Fibroblast of villous mesenchyme (primary cell): ENCODE measurements around the gene ACTA2. TPM values are rescaled to one million over a fixed set of nuclear protein-coding genes. Genes with fewer than 3 reads are reported as not detected.

Experiments
- DNase-seq: peaks from one replicate; pipeline ENCODE4 v3.0.0-alpha.2; 2010; ENCODE audit warnings: low read depth
- H3K4me3 ChIP-seq: 2 replicates; pipeline ENCODE4 v1.5.1; 2011; ENCODE audit warnings: low read depth, mild to moderate bottlenecking, low read length
- total RNA-seq: library from RNA; depleted of rRNA; stranded (reverse); fragments of >200 nt; gene quantifications from 2 replicates; pipeline ENCODE4 v1.2.3, GENCODE V29; 2012
- TF ChIP-seq, protein P1 (sequence below): IDR thresholded peaks from 2 replicates; pipeline ENCODE4 v1.5.1; 2012; ENCODE audit warnings: low read depth, mild to moderate bottlenecking, low read length; ENCODE audit not compliant: insufficient read depth

ACTA2 gene
- total RNA-seq, 1 donor, result 2,403 TPM

DNA sequence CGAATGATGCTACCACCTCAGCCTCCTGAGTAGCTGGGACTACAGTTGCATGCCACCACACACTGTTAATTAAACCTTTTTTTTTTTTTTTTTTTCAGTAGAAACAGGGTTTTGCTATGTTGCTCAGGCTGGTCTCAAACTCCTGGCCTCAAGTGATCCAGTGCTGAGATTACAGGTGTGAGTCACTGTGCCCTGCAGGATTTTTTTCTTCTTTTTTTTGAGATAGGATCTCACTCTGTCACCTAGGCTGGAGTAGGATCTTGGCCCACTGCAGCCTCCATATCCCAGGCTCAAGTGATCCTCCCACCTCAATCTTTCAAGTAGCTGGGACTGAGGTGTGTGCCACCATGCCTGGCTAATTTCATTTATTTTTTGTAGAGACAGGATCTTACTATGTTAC lies 6.4 kb downstream of the ACTA2 start:
- DNase-seq, result no peak
- TF ChIP-seq, protein P1, sequence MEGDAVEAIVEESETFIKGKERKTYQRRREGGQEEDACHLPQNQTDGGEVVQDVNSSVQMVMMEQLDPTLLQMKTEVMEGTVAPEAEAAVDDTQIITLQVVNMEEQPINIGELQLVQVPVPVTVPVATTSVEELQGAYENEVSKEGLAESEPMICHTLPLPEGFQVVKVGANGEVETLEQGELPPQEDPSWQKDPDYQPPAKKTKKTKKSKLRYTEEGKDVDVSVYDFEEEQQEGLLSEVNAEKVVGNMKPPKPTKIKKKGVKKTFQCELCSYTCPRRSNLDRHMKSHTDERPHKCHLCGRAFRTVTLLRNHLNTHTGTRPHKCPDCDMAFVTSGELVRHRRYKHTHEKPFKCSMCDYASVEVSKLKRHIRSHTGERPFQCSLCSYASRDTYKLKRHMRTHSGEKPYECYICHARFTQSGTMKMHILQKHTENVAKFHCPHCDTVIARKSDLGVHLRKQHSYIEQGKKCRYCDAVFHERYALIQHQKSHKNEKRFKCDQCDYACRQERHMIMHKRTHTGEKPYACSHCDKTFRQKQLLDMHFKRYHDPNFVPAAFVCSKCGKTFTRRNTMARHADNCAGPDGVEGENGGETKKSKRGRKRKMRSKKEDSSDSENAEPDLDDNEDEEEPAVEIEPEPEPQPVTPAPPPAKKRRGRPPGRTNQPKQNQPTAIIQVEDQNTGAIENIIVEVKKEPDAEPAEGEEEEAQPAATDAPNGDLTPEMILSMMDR, result no peak
- H3K4me3 ChIP-seq, result no peak overlapping the region

DNA sequence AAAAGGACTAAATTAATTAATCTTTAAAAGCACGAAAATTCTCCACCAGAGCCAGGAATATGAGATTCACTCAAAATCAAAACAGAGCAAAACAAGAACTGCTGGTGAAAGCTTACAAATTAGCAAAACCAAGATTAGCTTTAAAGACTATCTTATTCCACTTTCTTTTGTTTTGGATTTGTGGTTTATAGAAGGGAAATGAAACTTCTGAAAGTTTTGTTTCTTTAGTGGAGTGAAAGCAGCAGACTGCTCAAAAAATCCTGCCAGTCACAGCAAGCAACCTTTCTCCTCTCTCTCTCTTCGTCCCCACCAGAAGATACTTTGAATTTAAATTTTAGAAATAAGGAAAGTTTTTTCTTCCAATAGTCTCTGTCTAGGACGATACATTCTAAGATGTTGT lies 7.8 kb downstream of the ACTA2 start:
- DNase-seq, result no peak
- no peak overlapping the region for H3K4me3 ChIP-seq
- TF ChIP-seq, protein P1, result no peak

DNA sequence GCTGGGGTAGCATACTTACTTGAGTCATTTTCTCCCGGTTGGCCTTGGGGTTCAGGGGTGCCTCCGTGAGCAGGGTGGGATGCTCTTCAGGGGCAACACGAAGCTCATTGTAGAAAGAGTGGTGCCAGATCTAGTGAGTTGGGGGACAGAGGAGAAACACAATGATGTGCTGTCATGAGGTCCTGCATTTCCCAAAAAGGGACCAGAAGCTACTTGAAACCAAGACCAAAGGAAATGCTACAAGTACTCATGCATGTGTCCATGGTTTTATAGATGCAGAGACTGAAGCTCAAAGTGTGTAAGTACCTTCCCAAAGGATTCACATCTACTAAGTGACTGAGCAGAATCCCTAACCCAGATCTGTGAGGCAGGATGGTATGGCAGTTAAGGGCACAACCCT lies 8.8 kb downstream of the ACTA2 start:
- DNase-seq, result no peak
- TF ChIP-seq, protein P1, result no peak
- H3K4me3 ChIP-seq, result no peak overlapping the region

DNA sequence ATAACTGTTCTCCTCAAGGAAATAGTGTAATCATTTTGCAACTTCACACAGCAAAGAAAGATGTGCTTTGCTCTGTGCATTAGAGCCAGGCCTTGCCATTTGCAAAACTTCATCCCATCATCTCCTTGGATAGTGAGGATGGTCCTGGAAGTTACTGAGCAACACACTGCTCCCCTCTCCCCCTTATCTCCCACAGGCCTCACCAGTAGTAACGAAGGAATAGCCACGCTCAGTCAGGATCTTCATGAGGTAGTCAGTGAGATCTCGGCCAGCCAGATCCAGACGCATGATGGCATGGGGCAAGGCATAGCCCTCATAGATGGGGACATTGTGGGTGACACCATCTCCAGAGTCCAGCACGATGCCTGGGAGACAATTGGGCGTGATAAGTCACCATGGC lies 11.5 kb downstream of the ACTA2 start:
- H3K4me3 ChIP-seq, result no peak overlapping the region
- TF ChIP-seq, protein P1, result no peak

DNA sequence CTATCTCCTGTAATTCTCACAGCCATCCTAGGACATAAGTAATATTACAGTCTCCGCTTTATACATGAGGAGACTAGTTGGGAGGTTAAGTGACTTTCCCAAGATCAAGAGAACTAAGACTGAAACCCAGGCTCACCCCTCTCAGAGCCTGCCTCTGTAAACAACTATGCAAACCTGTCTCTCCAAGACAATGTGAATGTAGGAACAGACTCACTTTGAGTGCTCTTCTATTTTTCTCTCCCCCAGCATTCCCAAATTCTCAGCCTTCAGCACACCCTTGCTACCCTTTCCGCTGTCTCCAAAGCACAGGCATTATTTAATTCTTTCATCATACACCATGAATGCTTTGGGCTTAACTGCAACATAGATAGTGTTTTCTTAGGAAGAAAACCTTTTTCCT lies 13.6 kb downstream of the ACTA2 start:
- no peak for DNase-seq
- TF ChIP-seq, protein P1, result no peak

More for the DNA sequence above, 11.5 kb downstream of the ACTA2 start:
- DNase-seq, result no peak

DNA sequence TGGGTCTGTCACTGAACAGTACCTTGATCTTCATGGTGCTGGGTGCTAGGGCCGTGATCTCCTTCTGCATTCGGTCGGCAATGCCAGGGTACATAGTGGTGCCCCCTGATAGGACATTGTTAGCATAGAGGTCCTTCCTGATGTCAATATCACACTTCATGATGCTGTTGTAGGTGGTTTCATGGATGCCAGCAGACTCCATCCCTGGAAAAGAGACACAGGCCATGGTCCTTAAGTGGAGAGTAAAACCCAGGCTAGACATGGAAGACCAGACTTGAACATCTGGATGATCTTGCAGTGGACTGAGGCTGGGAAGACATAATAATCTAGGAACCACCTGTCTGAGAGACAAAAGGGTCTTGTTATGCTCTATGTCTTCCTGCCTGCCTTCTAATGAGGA lies 14.5 kb downstream of the ACTA2 start:
- H3K4me3 ChIP-seq, result no peak overlapping the region
- no peak for DNase-seq
- TF ChIP-seq, protein P1, result no peak

More for the DNA sequence above, 13.6 kb downstream of the ACTA2 start:
- no peak overlapping the region for H3K4me3 ChIP-seq

DNA sequence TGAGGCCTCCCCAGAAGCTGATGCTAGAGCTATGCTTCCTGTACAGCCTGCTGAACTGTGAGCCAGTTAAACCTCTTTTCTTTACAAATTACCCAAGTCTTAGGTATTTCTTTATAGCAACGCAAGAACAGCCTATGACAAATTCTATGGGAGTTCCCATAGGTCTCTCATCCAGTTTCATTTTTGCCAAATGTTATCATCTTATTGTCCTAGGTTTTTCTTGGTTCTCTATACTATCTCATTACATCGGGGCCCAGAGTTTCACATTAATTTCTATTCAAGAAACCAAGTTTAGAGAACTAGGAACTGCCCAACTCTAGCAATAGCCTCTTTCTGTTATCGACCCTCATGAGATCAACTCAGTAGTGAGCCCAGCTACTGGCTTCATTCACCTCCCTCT lies 15.9 kb downstream of the ACTA2 start:
- TF ChIP-seq, protein P1, result no peak
- no peak overlapping the region for H3K4me3 ChIP-seq
- DNase-seq, result no peak
